NT2/D1 (cell line): ENCODE results near the gene DAPK2.
"Not testable (repeated sequence)": the region's sequence is repeated elsewhere in the genome, so short reads cannot be mapped to it uniquely, and the experiment has no call there.

Experiments used
- DNase-seq: peaks from one replicate; pipeline ENCODE4 v3.0.0-alpha.2; 2011; ENCODE audit warnings: low read depth, low spot score
- H3K27me3 ChIP-seq: 2 replicates; pipeline ENCODE4 v1.6.0; 2011; ENCODE audit warnings: mild to moderate bottlenecking; ENCODE audit not compliant: insufficient read length, insufficient read depth
- H3K36me3 ChIP-seq: 2 replicates; pipeline ENCODE4 v1.6.1; 2011; ENCODE audit warnings: mild to moderate bottlenecking, low read length, mixed read lengths; ENCODE audit not compliant: insufficient read depth, insufficient read length
- H3K4me1 ChIP-seq: 2 replicates; pipeline ENCODE4 v1.5.1; 2011; ENCODE audit not compliant: insufficient read depth, insufficient read length
- H3K4me3 ChIP-seq: 2 replicates; pipeline ENCODE4 v1.5.1; 2011; ENCODE audit warnings: low read depth; ENCODE audit not compliant: insufficient read length
- H3K9ac ChIP-seq: 2 replicates; pipeline ENCODE4 v1.6.0; 2011; ENCODE audit warnings: low read depth; ENCODE audit not compliant: insufficient read length
- H3K9me3 ChIP-seq: 2 replicates; pipeline ENCODE4 v1.5.1; 2011; ENCODE audit warnings: mild to moderate bottlenecking, low read length; ENCODE audit not compliant: insufficient read depth
- SUZ12 ChIP-seq: IDR thresholded peaks from 2 replicates; pipeline ENCODE4 v1.6.1; 2011; ENCODE audit not compliant: insufficient read length, insufficient read depth; ENCODE audit errors: extremely low read depth
- YY1 ChIP-seq: IDR thresholded peaks from 2 replicates; pipeline ENCODE4 v1.6.1; 2011; ENCODE audit not compliant: insufficient read length, insufficient read depth
- ZNF274 ChIP-seq: IDR thresholded peaks from 2 replicates; pipeline ENCODE4 v1.6.1; 2011; ENCODE audit warnings: mild to moderate bottlenecking, low read depth, low read length

The DAPK2 gene

DNA sequence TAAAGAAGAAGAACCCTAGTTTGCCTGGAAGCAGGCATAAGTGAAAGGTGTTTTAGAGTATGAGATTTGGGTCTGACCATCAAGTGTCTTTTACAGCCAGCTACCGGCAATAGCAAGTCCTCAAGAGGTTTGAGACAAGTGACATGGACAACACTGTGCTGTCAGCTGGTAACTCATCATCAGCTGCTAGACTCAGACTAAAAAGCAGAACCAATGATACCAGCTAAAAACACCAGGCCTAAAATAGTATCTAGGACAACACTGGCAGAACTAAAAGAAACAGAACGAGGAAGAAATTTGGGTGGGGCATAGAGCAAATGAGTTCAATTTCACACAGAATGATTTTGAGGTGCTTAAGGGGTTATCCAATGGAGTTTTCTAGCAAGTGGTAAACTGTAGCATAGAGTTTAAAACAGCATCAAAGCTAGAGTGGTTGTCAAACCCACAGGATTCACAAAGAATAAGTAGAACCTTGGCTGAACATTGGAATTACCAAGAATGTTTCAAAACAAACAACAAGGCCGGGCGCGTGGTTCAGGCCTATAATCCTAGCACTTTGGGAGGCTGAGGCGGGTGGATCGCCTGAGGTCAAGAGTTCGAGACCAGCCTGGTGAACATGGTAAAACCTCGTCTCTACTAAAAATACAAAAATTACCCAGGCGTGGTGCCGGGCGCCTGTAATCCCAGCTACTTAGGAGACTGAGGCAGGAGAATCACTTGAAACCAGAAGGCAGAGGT is 43.4 kb upstream of the DAPK2 start:
- Histone ChIP-seq H3K4me3 (no peak overlapping the region), H3K27me3 (no peaks in the 10 kb centered on the region), H3K9me3 (peaks cover 6% of the 10 kb centered on the region), H3K36me3 (peaks cover 37% of the 10 kb centered on the region), H3K9ac (no peak overlapping the region), H3K4me1 (no peaks in the 10 kb centered on the region)
- TF ChIP-seq SUZ12, result no peak
- TF ChIP-seq ZNF274, result no peak
- no peak for TF ChIP-seq YY1
- DNase-seq, result no peak

GRCh38 chr15:64082757-64083156 is 36.5 kb upstream of the DAPK2 start:
- H3K9ac ChIP-seq, result no peak overlapping the region
- no peak for DNase-seq
- no peaks in the 10 kb centered on the region for H3K4me1 ChIP-seq
- TF ChIP-seq SUZ12 (no peak), YY1 (no peak)
- no peaks in the 10 kb centered on the region for H3K27me3 ChIP-seq
- peaks cover under 1% of the 10 kb centered on the region; the same call in 1 of the 2 replicates for H3K9me3 ChIP-seq
- H3K4me3 ChIP-seq, result no peak overlapping the region
- peaks cover 34% of the 10 kb centered on the region for H3K36me3 ChIP-seq

GRCh38 chr15:64073496-64073895 is 27.2 kb upstream of the DAPK2 start:
- H3K4me1 ChIP-seq, H3K9me3 ChIP-seq, DNase-seq, H3K4me3 ChIP-seq, H3K9ac ChIP-seq, H3K27me3 ChIP-seq: not testable (repeated sequence)
- H3K36me3 ChIP-seq, result peaks cover 33% of the 10 kb centered on the region

- TF ChIP-seq YY1 (no peak), SUZ12 (no peak), ZNF274 (no peak)
- DNase-seq, result no peak
- no peak overlapping the region for H3K9ac ChIP-seq
- no peaks in the 10 kb centered on the region for H3K27me3 ChIP-seq
- H3K4me1 ChIP-seq, result no peaks in the 10 kb centered on the region
- peaks cover 32% of the 10 kb centered on the region for H3K36me3 ChIP-seq
- no peak overlapping the region for H3K4me3 ChIP-seq
- H3K9me3 ChIP-seq, result no peaks in the 10 kb centered on the region
Observed at GRCh38 chr15:64072812-64073211, 26.5 kb upstream of the DAPK2 start.

- no peaks in the 10 kb centered on the region for H3K27me3 ChIP-seq
- TF ChIP-seq SUZ12 (no peak), YY1 (no peak), ZNF274 (no peak)
- H3K36me3 ChIP-seq, result peaks cover 29% of the 10 kb centered on the region
- no peak overlapping the region for H3K9ac ChIP-seq
- H3K9me3 ChIP-seq, result no peaks in the 10 kb centered on the region
- DNase-seq, result no peak
- no peak overlapping the region for H3K4me3 ChIP-seq
- H3K4me1 ChIP-seq, result no peaks in the 10 kb centered on the region
Observed at GRCh38 chr15:64071931-64072765, 25.9 kb upstream of the DAPK2 start.

DNA sequence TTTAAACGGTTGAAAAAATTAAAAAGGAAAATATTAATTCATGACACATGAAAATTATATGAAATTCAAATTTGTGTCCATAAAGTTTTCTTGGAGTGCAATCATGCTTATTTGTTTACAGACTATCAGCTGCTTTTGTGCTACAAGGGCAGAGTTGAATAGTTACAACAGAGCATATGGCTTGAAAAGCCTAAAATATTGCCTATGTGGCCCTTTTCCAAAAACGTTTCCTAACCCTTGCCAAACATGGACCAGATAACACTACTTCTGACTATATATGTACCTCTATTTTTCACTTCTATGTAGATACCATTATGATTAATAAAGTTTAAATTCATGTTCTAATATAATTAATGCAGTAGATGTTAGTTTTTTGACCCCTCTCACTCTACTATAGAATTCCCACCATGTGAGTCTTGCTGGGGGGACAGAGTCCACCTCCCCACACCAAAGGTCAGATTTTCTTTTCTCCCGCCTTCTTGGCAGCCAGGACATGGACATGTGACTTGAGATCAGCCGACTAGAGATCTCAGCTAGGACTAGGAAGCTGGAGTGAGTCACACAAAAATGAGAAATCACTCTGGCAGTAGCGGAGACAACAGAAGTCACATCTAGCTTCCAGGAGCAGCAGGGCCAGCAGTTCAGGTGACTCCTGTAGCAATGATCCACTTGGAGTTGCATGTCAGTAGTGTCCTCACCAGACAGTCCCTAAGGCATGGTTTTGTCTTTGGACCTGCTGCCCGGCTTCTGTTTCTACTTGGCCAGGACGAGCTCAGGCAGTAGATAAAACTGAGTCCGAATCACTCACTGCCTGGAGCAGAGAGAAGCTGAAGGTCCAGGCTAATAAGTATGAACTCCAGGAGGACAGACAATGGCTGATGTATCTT is 24.9 kb upstream of the DAPK2 start:
- Histone ChIP-seq H3K27me3 (no peaks in the 10 kb centered on the region), H3K9me3 (no peaks in the 10 kb centered on the region), H3K36me3 (peaks cover 29% of the 10 kb centered on the region), H3K4me3 (no peak overlapping the region), H3K4me1 (no peaks in the 10 kb centered on the region), H3K9ac (no peak overlapping the region)
- no peak for DNase-seq
- TF ChIP-seq ZNF274, result no peak
- no peak for TF ChIP-seq YY1
- TF ChIP-seq SUZ12, result no peak

GRCh38 chr15:64070106-64070505 is 23.8 kb upstream of the DAPK2 start:
- peaks cover 25% of the 10 kb centered on the region for H3K36me3 ChIP-seq
- H3K27me3 ChIP-seq, result no peaks in the 10 kb centered on the region
- H3K9me3 ChIP-seq, result no peaks in the 10 kb centered on the region
- H3K9ac ChIP-seq, result no peak overlapping the region
- no peak overlapping the region for H3K4me3 ChIP-seq
- TF ChIP-seq YY1 (no peak), ZNF274 (no peak), SUZ12 (no peak)
- H3K4me1 ChIP-seq, result no peaks in the 10 kb centered on the region
- DNase-seq, result no peak
